Transverse colon (tissue), 4 donors: Measurements from ENCODE around the gene FCN2.

Experiments used
- EP300 ChIP-seq: sonication (generic); formaldehyde crosslinking; IDR thresholded peaks from one replicate; pipeline ENCODE4 v1.6.1; 2017; ENCODE audit warnings: antibody characterized with exemption, low read depth
- POLR2A ChIP-seq: fragments of 450-650 bp; IDR thresholded peaks from one replicate; pipeline ENCODE4 v1.6.1; 2016; ENCODE audit warnings: antibody characterized with exemption, mild to moderate bottlenecking, moderate library complexity
- POLR2AphosphoS5 ChIP-seq, 3 donors: sonication (generic); formaldehyde crosslinking; IDR thresholded peaks; one replicate each; pipeline ENCODE4 v1.6.1; 2016; ENCODE audit warnings: antibody characterized with exemption in 3 of 3
- TF ChIP-seq, protein P1 (sequence below), 5 experiments: fragments of 200-600 bp in 3 of 5; fragments of 450-650 bp in 2 of 5; sonication (generic) in 3 of 5; IDR thresholded peaks; 1 replicate in 2 of 5; 2 replicates in 3 of 5; pipeline ENCODE4 v1.5.1; 2016 to 2017; ENCODE audit warnings: antibody characterized with exemption in 5 of 5, inconsistent platforms in 3 of 5, mild to moderate bottlenecking in 2 of 5, moderate library complexity in 1 of 5

- TF ChIP-seq, protein P1, sequence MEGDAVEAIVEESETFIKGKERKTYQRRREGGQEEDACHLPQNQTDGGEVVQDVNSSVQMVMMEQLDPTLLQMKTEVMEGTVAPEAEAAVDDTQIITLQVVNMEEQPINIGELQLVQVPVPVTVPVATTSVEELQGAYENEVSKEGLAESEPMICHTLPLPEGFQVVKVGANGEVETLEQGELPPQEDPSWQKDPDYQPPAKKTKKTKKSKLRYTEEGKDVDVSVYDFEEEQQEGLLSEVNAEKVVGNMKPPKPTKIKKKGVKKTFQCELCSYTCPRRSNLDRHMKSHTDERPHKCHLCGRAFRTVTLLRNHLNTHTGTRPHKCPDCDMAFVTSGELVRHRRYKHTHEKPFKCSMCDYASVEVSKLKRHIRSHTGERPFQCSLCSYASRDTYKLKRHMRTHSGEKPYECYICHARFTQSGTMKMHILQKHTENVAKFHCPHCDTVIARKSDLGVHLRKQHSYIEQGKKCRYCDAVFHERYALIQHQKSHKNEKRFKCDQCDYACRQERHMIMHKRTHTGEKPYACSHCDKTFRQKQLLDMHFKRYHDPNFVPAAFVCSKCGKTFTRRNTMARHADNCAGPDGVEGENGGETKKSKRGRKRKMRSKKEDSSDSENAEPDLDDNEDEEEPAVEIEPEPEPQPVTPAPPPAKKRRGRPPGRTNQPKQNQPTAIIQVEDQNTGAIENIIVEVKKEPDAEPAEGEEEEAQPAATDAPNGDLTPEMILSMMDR (IDR thresholded peaks at IDR 0.05) = no peak
- TF ChIP-seq POLR2A = no peak
- no peak for TF ChIP-seq POLR2AphosphoS5 (IDR thresholded peaks at IDR 0.05)
- TF ChIP-seq EP300 = no peak
Observed at GRCh38 chr9:134932171-134932570, 51.6 kb downstream of the FCN2 start.
